ENCODE results near the gene CHMP3.

GRCh38 chr2:86521922-86522321, 41.3 kb downstream of the CHMP3 start:
- TF ChIP-seq, protein P1, sequence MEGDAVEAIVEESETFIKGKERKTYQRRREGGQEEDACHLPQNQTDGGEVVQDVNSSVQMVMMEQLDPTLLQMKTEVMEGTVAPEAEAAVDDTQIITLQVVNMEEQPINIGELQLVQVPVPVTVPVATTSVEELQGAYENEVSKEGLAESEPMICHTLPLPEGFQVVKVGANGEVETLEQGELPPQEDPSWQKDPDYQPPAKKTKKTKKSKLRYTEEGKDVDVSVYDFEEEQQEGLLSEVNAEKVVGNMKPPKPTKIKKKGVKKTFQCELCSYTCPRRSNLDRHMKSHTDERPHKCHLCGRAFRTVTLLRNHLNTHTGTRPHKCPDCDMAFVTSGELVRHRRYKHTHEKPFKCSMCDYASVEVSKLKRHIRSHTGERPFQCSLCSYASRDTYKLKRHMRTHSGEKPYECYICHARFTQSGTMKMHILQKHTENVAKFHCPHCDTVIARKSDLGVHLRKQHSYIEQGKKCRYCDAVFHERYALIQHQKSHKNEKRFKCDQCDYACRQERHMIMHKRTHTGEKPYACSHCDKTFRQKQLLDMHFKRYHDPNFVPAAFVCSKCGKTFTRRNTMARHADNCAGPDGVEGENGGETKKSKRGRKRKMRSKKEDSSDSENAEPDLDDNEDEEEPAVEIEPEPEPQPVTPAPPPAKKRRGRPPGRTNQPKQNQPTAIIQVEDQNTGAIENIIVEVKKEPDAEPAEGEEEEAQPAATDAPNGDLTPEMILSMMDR (conservative IDR thresholded peaks at IDR 0.05): no peak
- no peak for TF ChIP-seq ZFX (IDR thresholded peaks at IDR 0.05)
